ENCODE measurements around the gene ERAS. TPM values are rescaled to one million over a fixed set of nuclear protein-coding genes. Genes with fewer than 3 reads are reported as not detected.
A peak's percentile ranks its signal among the peaks of the same experiment; 100 is the strongest.
"Not testable (repeated sequence)": the region's sequence is repeated elsewhere in the genome, so short reads cannot be mapped to it uniquely, and the experiment has no call there.

ERAS gene
- total RNA-seq, 1 experiment from 2014 or later = not detected

- H4K20me1 ChIP-seq (ENCODE audit: insufficient read depth); H2AFZ ChIP-seq (ENCODE audit: low read depth, low read length, poor library complexity, severe bottlenecking); RAD21 ChIA-PET (ENCODE audit: low non-redundant PET in 1 of 2, low total read pairs in 2 of 2, uncharacterized antibody in 2 of 2, unreplicated experiment in 2 of 2); H3K36me3 ChIP-seq (ENCODE audit: control insufficient read depth in 1 of 2, insufficient read depth in 2 of 2, low read length in 2 of 2); H3K9me2 ChIP-seq (ENCODE audit: insufficient read depth); ATAC-seq; H3K4me2 ChIP-seq (ENCODE audit: low read length); H3K79me2 ChIP-seq (ENCODE audit: insufficient read depth, low read length); H3K27ac ChIP-seq (ENCODE audit: low read depth, low read length); BruUV-seq (replicated peaks); H3K9me3 ChIP-seq (ENCODE audit: control insufficient read depth in 1 of 2, insufficient read depth in 1 of 2, low read depth in 1 of 2, low read length in 2 of 2); H3K27me3 ChIP-seq (ENCODE audit: insufficient read depth, low read length); intact Hi-C loops (cut with micrococcal nuclease); H3K4me3 ChIP-seq (replicated peaks in 1 of 2; ENCODE audit: low read depth in 1 of 2, low read length in 2 of 2); H3K4me1 ChIP-seq (ENCODE audit: control insufficient read depth in 1 of 2, insufficient read depth in 2 of 2, low read length in 2 of 2); POLR2A ChIA-PET; H3K9ac ChIP-seq (ENCODE audit: low read length); CTCF ChIA-PET; DNase-seq (ENCODE audit: low read depth, low spot score): not testable (repeated sequence)
Measured at GRCh38 chrX:48819394-48819793, 6.9 kb upstream of the ERAS start.

- H2AFZ ChIP-seq (ENCODE audit: low read depth, low read length, poor library complexity, severe bottlenecking) = no peak overlapping the region
- H3K9me3 ChIP-seq (ENCODE audit: control insufficient read depth in 1 of 2, insufficient read depth in 1 of 2, low read depth in 1 of 2, low read length in 2 of 2) = no peaks in the 10 kb centered on the region
- no peaks in the 10 kb centered on the region for H3K79me2 ChIP-seq (ENCODE audit: insufficient read depth, low read length)
- no peak overlapping the region for H3K9ac ChIP-seq (ENCODE audit: low read length)
- no peak overlapping the region for H3K4me3 ChIP-seq (replicated peaks in 1 of 2; ENCODE audit: low read depth in 1 of 2, low read length in 2 of 2)
- no peaks in the 10 kb centered on the region for H4K20me1 ChIP-seq (ENCODE audit: insufficient read depth)
- H3K9me2 ChIP-seq (ENCODE audit: insufficient read depth) = no peaks in the 10 kb centered on the region
- H3K36me3 ChIP-seq (ENCODE audit: control insufficient read depth in 1 of 2, insufficient read depth in 2 of 2, low read length in 2 of 2) = no peaks in the 10 kb centered on the region
- intact Hi-C loops (cut with micrococcal nuclease) = no loop called here
- ChIA-PET RAD21 (ENCODE audit: low non-redundant PET in 1 of 2, low total read pairs in 2 of 2, uncharacterized antibody in 2 of 2, unreplicated experiment in 2 of 2) (no interaction called here), POLR2A (interaction anchor here (0.5 kb wide), 1 partner anchor 63 kb away, joined by 3 read pairs; no protein-coding TSS in a partner anchor), CTCF (no interaction called here)
- DNase-seq (ENCODE audit: low read depth, low spot score) = no peak
- H3K27ac ChIP-seq (ENCODE audit: low read depth, low read length) = no peak overlapping the region
- no peaks in the 10 kb centered on the region for H3K27me3 ChIP-seq (ENCODE audit: insufficient read depth, low read length)
- TF ChIP-seq SP1 (IDR thresholded peaks at IDR 0.05; ENCODE audit: low read depth) (no peak), RAD21 (IDR thresholded peaks at IDR 0.05; ENCODE audit: low read depth) (no peak), FOSL1 (IDR thresholded peaks at IDR 0.05; ENCODE audit: low read depth) (no peak), YY1 (IDR thresholded peaks at IDR 0.05; ENCODE audit: extremely low read depth, insufficient replicate concordance, low read depth, low read length) (no peak), EZH2 (IDR thresholded peaks at IDR 0.05) (no peak), ELF1 (IDR thresholded peaks at IDR 0.05; ENCODE audit: borderline replicate concordance, low read depth) (no peak), JUND (IDR thresholded peaks at IDR 0.05) (no peak)
- TF ChIP-seq, protein P1, sequence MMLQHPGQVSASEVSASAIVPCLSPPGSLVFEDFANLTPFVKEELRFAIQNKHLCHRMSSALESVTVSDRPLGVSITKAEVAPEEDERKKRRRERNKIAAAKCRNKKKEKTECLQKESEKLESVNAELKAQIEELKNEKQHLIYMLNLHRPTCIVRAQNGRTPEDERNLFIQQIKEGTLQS (IDR thresholded peaks at IDR 0.05) = no peak
- no peak overlapping the region for H3K4me2 ChIP-seq (ENCODE audit: low read length)
- ATAC-seq = no peak
- BruUV-seq (replicated peaks) = TSS peak; percentile 63
- H3K4me1 ChIP-seq (ENCODE audit: control insufficient read depth in 1 of 2, insufficient read depth in 2 of 2, low read length in 2 of 2) = no peaks in the 10 kb centered on the region
Measured at GRCh38 chrX:48823053-48823452, 3.3 kb upstream of the ERAS start.

All from HCT116 (cell line).